ENCODE measurements around the gene RPA3.

Gene RPA3

DNA sequence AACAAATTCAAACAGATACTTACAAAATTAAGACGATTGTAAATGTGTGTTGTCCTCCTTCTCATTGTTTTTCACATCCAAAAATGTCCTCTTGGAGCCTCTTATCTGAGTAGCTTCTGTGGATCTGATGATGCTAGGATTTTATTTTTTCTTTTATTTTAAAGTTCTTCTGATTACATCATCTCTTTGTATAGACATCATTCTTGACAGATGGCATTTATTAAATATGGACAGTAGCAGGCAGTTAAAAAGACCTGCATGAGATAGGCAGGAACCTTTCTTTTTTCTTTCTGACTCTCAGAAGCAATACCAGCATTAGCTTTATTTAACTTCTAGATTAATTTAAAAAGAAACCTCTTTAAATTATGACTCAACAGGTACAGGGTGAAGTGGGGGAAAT, at the start of gene RPA3:
Gene RPA3, minus strand, starts transcription at position 116 of the 400 bp plus-strand sequence. CDS start 78,189 bp downstream, outside the sequence.
- DNase-seq = no peak

DNA sequence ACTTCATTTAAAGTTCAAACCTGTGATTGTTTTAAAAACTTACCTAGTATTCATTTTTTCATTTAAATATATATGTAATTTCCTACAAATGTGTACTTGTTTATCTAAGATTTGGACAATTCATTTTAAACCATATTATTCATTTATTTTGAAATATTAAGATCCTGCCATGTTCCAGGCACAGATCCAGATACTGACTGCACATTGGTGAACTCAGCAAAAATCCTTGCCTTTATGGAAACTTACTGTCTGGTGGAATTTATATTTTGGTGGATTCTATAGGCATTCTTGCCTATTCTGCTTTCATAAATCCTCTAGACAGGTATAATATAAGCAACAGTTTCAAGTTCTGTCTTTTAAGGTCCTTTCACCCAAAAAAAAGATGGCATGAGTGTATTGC, 48.3 kb upstream of the RPA3 start:
- DNase-seq = no peak

DNA sequence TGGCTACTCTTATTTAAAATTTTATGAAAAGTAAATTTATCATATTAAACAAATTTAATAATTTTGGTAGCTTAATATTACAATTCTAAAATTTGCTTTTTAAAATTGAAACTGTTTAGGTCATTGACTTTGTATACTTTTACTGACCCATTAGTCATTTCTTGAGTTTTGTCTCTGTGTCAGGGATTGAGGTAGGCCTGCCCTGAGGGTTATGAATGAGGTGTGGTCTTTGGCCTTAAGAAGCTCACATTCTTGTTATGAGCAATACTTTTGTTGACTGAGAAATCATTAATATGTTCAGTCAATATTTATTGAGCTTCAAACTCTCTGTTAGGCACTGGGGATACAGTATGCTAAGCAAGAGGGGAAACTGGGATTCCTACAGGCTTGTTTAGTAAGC, 47.0 kb upstream of the RPA3 start:
- DNase-seq = no peak

DNA sequence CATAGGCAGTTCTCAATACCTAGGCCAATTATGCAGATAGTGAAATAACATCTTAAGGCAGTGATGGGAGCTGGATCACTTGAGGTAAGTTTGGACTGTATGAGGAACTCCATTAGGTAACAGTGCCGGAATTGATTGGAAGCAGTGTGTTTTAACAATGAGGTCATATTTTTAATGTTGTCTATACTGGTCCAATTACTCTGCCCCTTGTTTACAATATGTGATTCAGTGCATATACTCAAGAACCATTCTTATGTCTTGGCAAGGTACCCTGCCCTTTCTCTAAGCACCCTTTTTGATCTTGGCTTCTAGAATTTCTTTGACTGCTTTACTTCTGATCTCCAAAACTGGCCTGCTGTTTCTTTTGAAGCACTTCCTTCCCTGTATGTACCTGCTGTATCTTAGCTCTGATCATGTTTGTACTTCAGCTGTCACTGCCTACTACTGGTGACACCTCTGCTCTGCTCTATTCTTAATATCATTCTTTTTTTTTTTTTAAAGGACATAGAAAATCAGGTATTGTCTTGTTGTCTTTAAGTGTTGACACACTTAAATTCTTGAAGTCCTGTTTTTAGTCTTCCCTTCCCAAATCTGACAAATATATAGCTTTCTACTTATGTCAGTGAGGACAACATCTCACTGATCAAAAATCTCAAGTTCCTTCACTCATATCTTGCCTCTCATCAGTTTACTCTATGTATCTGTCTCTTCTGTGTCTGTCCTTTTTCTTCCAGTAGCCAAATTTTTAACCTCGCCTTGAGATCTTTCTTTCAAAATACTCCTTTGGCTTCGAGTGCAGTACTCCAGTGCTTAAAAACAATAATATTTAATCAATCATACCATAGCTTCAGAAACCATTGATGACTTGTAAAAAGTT, 46.4 kb upstream of the RPA3 start:
- DNase-seq = no peak

DNA sequence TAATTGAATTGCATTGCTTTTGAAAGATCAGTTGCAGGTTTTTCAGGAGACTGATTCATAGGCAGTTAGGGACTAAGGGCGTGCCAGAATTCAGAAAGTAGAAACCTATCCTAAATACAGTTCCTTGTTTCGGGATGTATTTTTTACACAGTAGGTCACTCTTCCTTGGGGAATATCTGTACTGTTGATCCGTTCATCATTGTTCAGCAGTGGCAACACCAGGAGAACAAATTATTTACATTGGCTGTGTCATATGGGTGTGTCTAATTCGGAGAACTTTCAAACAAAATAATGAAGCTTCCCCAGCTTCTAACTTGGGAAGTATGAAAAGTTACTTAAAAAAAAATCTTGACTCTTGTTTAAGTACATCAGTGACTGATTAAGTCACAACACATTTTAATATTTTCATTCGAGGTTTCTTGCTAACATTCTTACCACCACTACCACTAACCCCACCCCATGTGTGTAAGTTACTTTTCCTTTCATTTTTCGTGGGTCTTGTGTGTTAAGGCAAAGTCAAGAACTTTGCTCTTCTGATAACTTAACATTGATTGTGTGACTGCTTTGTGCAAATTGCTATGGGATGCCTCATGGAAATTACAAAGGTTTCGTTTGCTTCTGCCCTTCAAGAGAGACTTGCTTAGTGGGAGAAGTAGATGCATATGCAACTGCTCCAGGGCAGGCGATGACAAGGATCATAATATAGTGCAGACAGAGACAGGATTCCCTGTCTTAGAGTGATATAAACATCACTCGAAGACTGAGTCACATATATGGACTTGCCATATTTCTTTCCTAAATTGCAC, 43.8 kb upstream of the RPA3 start:
- no peak for DNase-seq

DNA sequence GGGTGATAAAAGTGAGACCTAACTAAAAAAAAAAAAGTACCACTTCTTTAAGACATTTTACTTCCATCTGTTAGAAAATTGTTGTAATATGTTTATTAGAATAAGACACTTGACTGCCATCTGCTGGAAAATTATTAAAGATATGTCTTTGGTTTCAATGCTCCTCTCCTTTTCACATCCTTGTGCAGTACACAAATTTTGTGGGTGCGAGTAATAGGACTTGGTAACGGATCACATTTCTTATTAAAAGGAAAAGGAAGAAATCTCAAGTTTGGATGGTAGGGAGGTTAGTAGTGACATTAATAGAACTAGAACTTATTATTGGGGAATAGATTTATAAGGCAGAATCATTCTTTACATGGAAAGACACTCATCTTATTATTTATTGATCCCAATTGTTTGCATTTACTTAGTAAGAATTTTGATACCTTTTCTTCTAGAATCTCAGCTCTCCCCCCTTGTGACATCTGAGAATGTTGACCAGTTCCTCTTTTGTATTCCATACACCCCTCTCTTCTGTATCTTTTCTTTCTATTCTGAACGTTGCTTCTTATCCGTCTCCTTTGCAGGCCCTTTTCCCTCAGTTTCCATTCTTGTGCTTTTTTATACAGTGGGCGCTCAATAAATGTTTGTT, 43.0 kb upstream of the RPA3 start:
- no peak for DNase-seq

DNA sequence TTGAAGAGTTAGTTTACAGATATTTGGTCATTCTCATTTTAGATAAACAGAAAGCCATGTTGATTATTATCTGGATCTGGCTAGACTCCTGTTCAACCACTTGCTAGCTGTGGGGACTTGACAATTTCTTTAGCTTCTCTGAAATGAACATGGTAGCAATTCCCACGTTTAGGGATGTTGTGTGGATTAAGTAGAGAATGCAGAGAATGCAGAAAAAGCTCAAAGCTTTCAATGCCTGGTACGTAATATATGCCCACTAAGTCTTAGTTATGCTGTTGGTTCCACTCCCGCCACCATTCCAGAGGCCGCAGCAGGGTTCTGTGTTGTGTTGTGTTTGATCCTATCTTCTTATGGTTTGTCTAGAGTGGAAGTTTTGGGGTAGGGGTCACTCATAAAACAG, 39.2 kb upstream of the RPA3 start:
- DNase-seq = no peak

DNA sequence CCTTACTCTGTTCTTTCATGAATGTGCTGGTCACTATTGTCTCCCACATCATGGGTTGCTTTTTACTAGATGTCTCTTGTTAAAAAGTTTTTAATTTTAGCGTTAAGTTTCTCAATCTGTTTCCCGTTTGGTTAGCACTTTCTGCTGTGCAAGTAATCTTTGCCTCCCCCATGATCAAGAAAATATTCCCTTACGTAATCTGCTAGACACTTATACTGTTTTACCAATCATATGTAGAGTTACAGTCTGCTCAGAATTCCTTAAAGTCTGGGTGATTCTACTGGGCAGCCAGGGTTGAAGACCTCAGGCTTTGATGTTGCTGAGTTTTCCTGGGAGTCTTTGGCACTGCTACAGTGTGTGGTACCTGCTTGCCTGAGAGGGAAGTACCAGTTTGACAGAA, 38.2 kb upstream of the RPA3 start:
- no peak for DNase-seq

DNA sequence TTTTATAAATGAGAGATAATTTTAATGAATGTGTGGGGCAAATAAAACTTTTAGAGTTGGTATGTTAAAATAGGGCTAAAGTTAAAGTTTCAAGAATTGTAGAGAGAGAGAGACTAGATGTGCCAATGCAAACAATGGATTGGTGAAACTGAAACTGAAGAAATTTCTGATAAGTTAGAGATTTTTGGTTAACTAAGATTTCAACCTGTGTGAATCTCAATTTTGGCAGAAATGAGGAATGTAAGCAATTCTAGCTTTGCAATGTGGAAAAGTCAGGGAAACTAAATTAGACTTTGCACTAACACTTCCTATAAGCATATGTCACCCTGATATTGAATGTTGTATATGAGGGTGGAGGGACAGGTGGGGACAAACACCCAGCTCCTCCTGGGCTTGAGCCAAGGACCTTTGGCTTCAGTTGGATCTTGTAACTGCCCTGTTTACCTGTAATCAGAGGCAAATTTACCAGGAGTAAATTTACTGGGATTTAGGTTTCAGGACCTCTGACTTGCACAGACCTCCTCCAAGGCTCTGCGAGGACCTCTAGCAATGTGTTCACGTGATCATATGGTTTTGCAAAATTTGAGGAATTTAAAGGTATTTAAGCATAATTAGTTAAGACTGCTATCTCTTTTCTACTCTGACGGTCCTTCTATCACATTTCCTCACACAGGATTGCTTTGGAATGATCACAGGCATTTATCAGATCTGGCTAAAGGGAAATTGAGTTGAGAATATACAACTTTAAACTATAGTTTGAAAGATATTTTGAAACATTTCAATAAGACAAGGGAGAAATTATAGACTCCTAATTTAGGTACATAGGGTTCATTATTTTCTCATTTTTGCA, 33.1 kb upstream of the RPA3 start:
- no peak for DNase-seq

DNA sequence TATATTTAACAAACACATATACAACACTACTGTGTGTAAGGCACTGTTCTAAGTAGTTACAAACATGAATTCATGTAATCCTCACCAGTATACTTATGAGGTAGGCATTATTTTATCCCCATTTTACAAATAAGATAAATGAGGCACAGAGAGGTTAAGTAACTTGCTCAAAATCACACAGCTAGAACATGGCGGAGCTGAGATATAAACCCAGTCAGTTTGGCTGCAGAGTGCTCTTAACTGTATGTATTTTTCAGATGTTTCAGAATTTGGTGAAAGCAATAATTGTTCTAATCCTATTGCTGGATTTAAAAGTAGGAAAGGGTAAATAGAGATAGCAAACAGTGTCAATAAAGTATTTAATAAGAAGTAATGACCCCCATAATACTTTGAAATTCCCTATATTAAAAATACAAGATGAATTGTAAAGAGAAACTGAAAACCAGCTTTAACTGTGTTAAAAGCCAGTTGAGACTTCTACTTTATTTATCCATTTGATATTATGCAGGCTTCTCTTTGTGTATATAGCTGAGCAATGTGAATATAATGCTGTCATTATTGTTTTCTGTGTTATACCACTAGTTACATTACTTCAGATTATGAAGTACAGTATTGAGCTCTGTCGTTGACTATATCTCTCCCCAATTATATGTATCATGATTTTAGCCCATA, 32.3 kb upstream of the RPA3 start:
- DNase-seq = no peak

DNA sequence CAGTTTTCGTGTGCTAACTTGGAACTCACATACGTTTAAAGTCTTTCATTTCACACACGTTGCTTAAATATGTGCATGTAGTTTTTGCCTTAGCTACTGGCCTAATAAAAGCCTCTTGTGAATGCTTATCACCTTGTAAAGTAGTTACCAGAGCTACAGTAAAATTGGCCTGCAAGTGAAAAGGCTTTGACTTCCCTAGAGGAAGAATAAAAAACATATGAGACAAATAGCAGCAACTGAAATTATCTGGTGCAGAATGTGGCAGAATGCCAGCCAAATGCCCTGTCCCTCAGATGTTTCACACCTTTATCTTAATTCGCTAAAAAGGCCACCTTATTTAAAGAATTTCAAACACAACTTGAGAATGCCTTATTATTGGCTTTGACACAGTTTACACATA, 28.1 kb upstream of the RPA3 start:
- DNase-seq = no peak

DNA sequence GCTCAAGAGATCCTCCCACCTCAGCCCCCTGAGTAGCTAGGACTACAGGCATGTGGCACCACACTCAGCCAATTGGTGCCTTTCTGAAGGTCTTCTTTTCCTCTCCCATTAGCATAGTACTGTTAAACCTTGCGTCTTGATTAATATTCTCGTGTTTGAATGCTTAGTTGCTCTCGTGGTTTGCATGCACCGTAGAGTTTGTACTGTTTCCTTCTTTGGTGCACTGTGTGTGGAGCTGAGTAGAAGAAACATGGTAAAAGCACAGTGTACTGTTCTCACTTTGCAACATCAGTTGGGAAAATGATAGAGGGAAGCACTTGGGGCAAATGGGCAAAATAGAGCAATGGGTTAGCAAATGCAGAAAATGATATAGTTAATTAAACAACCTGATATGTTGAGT, 27.6 kb upstream of the RPA3 start:
- no peak for DNase-seq

DNA sequence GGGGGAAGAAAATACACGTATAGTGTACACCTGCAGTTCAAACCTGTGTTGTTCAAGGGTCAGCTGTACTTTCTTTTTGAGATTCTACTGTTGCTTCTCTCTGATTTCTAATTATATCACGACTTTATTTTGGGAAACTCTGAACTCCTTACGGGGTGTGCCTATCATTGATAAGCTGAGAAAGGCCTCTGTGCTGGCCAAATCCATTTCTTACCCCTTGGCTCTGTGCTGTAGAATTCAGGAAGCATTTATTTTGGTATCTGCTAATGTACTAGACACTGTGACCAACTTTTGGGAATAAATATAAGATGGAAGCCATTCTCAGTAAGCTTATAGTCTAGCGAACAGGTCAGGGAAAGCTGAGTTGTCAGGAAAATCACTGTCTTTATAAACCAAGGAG, 26.9 kb upstream of the RPA3 start:
- DNase-seq = no peak

DNA sequence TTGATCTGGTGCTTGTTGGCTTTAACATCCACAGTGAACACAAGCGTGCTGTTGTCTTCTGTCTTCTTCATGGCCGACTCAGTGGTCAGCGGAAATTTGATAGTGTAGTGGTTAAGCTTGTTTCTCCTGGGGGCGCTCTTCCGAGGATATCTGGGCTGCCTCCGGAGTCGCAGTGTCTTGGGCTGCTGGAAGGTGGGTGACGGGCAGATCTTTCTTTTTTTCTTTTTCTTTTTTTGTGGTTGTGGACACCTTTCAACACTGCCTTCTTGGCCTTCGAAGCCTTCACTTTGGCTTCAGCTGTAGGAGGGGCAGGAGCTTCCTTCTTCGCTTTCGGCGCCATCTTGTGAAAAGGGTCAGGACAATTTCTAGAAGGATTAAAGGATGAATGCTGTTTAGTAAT, 23.8 kb upstream of the RPA3 start:
- DNase-seq = no peak

DNA sequence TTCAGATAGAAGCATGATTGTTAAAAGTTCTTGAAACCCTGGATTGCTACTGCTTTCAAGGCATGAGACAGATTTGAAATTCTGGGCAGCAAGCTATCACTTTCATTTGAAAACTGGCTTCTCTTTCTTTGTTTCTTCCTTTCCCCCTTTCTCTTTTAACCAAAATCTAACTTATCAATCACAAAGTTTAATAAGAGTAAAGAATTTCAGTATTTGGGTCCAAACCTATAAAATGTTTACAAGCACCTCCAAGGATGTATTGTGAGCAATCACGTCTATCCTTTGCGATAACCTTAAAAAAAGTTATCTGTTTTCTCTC, 21.6 kb upstream of the RPA3 start:
- no peak for DNase-seq

DNA sequence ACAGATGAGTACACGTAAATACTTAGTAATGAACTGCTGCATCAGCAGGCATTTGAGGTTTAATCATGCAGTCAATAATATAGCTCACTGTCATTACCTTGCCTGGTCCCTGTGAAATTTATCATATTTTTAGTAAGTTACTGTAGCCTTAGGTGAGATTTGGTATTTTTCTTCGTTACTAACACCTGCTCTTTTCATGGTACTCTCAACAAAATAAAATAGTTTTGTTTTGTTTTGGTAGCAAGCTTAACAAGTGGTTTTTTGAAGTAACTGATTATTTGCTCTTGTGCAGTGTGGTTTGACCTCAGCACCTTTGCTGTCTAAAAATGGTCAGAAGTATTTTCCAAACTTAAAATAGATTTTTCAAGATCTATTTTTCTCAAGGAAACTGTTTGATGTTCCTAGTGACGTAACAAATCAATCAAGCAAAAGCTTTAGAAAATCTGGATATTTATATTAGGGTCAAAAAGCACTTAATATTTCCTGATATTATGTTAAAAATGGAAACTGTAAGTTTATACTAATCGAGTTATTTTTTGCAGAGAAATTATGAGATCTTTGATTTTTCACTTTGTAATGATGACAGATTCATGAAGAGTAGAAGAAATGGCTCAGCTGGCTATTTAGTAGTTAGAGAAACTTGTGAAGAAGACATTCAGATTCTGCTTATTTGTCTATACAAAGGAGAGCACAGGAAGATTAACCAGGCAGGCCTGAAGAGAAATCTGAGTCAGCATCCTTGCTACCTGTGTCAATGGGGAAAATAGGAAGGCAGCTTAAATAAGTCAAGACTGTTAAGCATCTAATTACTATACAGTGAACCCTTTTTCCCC, 21.0 kb upstream of the RPA3 start:
- DNase-seq = no peak

DNA sequence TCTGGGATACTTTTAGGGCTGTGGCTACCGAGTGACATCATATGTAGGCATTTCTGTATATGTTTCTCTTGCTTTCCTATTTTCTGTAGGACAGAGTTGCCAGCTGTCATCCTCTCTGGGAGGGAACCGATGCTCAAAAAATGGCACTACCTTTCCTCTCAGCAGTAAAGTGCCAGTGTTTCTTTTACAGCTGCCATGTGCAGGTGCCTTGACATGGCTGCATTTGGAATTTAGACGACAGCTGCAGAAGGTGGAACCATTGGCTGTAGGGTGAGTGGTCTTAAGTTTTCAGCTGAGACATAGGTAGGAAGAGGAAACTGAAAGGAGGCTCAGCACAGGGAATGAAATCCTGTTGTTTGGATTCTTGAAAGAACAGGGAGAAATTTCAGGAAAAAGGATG, 20.2 kb upstream of the RPA3 start:
- DNase-seq = no peak

DNA sequence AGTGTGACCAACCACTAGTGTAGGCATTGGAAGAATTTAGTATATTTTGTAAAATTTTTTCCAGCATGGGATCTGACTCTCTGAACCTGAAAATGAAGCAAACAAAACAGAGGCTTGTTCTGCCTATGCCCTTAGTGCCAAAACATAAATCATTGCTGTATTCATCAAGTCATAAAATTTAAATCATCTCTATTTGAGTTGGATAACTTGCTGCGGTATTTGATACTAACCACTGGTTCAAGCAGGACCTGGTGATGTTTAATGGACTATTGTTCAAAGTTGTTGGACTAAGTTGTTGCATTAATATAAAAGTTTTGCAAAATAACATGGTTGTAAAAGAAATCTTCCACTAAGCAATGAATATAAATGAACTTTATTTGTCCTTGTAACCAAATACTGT, 19.8 kb upstream of the RPA3 start:
- DNase-seq = no peak

DNA sequence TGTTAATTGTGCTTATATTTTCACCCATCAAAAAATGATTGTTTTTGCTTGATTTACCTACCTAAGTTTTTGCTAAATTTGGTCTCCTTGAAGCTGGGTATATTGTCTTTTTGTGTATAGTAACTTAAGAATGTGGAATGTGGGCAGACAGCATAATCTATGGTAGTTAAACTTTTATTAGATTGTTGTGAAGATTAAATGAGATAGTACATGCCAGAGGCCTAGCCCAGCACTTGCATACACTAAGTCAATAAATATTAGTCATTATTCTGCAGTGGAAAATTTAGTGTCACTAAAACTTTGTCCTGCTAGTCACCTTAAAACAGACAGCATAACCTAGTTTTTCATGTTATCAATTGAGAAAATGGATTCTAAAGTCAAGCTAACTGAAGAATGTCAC, 19.3 kb upstream of the RPA3 start:
- no peak for DNase-seq

DNA sequence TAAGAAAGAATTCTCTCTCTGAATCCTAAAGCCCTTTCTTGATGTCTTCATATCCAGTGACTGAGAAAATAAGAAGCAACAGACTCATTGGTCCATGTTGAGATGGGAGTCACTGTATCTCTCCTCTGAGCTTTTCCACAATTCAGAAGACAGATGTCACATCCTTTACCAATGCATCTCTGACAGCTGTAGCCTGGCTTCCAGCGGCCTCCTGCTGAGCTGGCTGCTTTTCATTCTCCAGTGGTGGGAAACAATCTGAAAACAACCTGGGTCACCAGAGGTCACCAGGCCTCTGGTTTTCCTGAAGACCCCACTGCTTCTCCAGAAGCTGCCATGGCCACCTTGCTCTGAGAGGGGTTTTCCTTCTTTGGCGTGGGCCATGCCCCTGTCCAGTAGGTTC, 18.3 kb upstream of the RPA3 start:
- no peak for DNase-seq

DNA sequence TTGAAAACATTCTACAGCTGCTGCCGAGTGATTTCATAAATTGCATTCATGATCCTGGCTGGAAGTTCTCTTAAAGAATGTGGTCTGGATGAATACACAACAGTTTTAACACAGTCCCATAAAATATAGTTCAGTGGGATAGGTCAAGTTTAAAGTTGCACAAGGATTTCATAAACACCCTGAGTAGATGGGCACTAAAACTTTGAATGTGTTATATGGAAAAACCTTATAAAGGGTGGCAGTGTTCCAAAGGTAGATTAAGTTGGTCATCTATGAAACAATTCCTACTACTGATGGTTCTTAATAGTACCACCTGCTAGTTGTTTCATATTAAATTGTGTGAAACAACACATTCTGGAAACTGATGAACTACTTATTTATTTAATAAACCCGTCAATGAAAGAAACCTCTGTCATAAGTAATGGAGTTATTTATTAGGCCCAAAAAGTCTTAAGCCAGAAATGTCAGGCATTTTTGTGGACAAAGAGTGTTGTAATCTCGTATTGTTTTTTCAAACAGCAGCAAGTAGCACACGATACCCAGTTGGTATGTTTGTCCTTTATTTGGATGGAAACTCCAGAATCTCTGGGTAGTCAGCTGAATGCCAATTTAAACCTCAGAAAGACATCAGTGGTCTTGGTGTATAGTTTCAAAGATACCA, 14.3 kb upstream of the RPA3 start:
- DNase-seq = no peak

All from activated CD4-positive, alpha-beta T cell treated with anti-CD3 and anti-CD28 coated beads, Interleukin-2, amount 50 U/mL, for 4 hours (primary cell).